ENCODE data around the gene CDCA5. TPM values are rescaled to one million over a fixed set of nuclear protein-coding genes. Genes with fewer than 3 reads are reported as not detected.
A peak's percentile ranks its signal among the peaks of the same experiment; 100 is the strongest.

CDCA5 gene
- total and polyA plus RNA-seq, 2 of the 4 experiments (the other 2 are of a cell fraction) = 9.1 to 14.0 TPM

GRCh38 chr11:65083134-65083833 lies 556 bp downstream of the CDCA5 start (continued):
- no peak for TF ChIP-seq RAD21 (IDR thresholded peaks at IDR 0.05; ENCODE audit: low read length)

GRCh38 chr11:65078786-65079342 lies 5.0 kb downstream of the CDCA5 start:
- Histone ChIP-seq H3K9me3 (ENCODE audit: control insufficient read depth, insufficient read depth, low read length) (no peaks in the 10 kb centered on the region), H3K79me1 (ENCODE audit: low read depth in 1 of 2, low read length in 2 of 2) (peaks cover 34 to 56% of the 10 kb centered on the region in 2 experiments), H2BK15ac (ENCODE audit: low read depth, low read length) (no peak overlapping the region), H4K20me1 (ENCODE audit: insufficient read depth, low read length) (no peaks in the 10 kb centered on the region), H4K91ac (ENCODE audit: insufficient read depth, low read depth, low read length) (no peak overlapping the region), H3K9ac (ENCODE audit: low read depth, low read length) (no peak overlapping the region), H3K36me3 (ENCODE audit: control insufficient read depth, insufficient read depth, low read length) (peaks cover 2% of the 10 kb centered on the region), H2BK5ac (ENCODE audit: low read depth, low read length, poor library complexity, severe bottlenecking) (no peak overlapping the region), H2AK5ac (ENCODE audit: low read depth, low read length) (no peak overlapping the region), H4K8ac (ENCODE audit: low read depth in 2 of 2, low read length in 2 of 2) (no peak overlapping the region), H2BK20ac (ENCODE audit: low read depth, low read length) (no peak overlapping the region), H2BK120ac (ENCODE audit: low read depth, low read length) (no peak overlapping the region), H4K5ac (ENCODE audit: low read depth, low read length) (no peak overlapping the region), H3K14ac (replicated peaks; ENCODE audit: low read depth, low read length) (no peak overlapping the region), H3K4me3 (ENCODE audit: insufficient read depth, low read depth, low read length) (no peak overlapping the region), H3K56ac (ENCODE audit: extremely low read depth, insufficient read depth, low read length) (no peak overlapping the region), H3K23ac (ENCODE audit: low read depth, low read length) (no peak overlapping the region), H3K9me1 (ENCODE audit: insufficient read depth, low read length) (no peaks in the 10 kb centered on the region; the same call in 1 of the 2 replicates), H3K27ac (ENCODE audit: insufficient read depth, low read length) (no peak overlapping the region), H3K4me1 (ENCODE audit: control insufficient read depth, insufficient read depth, low read length) (no peaks in the 10 kb centered on the region), H3K4me2 (ENCODE audit: low read depth, low read length) (no peak overlapping the region), H3K4ac (ENCODE audit: low read depth, low read length) (no peak overlapping the region), H2AFZ (replicated peaks; ENCODE audit: low read length, poor library complexity) (peak overlapping the region; percentile 51), H3K27me3 (ENCODE audit: control insufficient read depth, insufficient read depth, low read length) (no peaks in the 10 kb centered on the region), H3K18ac (ENCODE audit: low read depth, low read length) (no peak overlapping the region), H2AK9ac (replicated peaks; ENCODE audit: low read depth, low read length, poor library complexity) (no peak overlapping the region)
- no peak for DNase-seq
- in situ Hi-C loops (cut with MboI; ENCODE audit: low sequenced_read_pairs) (no loop called here), intact Hi-C loops (cut with micrococcal nuclease) (no loop called here), dilution Hi-C loops (cut with HindIII; ENCODE audit: low sequenced_read_pairs, unreplicated experiment) (no loop called here)
- no CpG with 5 or more reads among the region's 9 CpGs for WGBS, 2 experiments (ENCODE audit: extremely low coverage in 2 of 2, insufficient read length in 1 of 2)
- BruUV-seq (replicated peaks) = no TSS peak
- no peak for ATAC-seq (ENCODE audit: low read depth)
- CTCF ChIA-PET = no interaction called here
- POLR2A ChIA-PET (ENCODE audit: unreplicated experiment) = no interaction called here
- TF ChIP-seq RCOR1 (IDR thresholded peaks at IDR 0.05; ENCODE audit: insufficient replicate concordance, low read length) = no peak
- no peak for TF ChIP-seq BHLHE40 (IDR thresholded peaks at IDR 0.05; ENCODE audit: low read depth, low read length)
- TF ChIP-seq, protein P1, sequence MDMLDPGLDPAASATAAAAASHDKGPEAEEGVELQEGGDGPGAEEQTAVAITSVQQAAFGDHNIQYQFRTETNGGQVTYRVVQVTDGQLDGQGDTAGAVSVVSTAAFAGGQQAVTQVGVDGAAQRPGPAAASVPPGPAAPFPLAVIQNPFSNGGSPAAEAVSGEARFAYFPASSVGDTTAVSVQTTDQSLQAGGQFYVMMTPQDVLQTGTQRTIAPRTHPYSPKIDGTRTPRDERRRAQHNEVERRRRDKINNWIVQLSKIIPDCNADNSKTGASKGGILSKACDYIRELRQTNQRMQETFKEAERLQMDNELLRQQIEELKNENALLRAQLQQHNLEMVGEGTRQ (IDR thresholded peaks at IDR 0.05; ENCODE audit: low read depth, low read length) = no peak
- TF ChIP-seq CHD1 (IDR thresholded peaks at IDR 0.05; ENCODE audit: low read depth, low read length) = no peak
- TF ChIP-seq ELK1 (IDR thresholded peaks at IDR 0.05; ENCODE audit: borderline replicate concordance, low read depth, low read length) = no peak
- TF ChIP-seq POLR2A (IDR thresholded peaks at IDR 0.05; ENCODE audit: low read depth, low read length) = no peak
- no peak for TF ChIP-seq SMC3 (IDR thresholded peaks at IDR 0.05; ENCODE audit: low read depth, low read length)
- TF ChIP-seq CTCF (conservative IDR thresholded peaks at IDR 0.05; ENCODE audit: low read depth, low read length) = no peak
- no peak for TF ChIP-seq MAFK (IDR thresholded peaks at IDR 0.05; ENCODE audit: low read depth, low read length)
- TF ChIP-seq NFE2L2 (IDR thresholded peaks at IDR 0.05; ENCODE audit: low read depth, low read length) = no peak
- no peak for TF ChIP-seq FOS (IDR thresholded peaks at IDR 0.05; ENCODE audit: low read depth, low read length)
- no peak for TF ChIP-seq MAZ (IDR thresholded peaks at IDR 0.05; ENCODE audit: borderline replicate concordance, low read depth, low read length)
